K562 (cell line): ENCODE results near the gene CHCHD1. TPM values are rescaled to one million over a fixed set of nuclear protein-coding genes. Genes with fewer than 3 reads are reported as not detected.

Experiments
- CBX1 ChIP-seq: sonication (generic); IDR thresholded peaks from 2 replicates; pipeline ENCODE4 v1.6.1; 2016; ENCODE audit warnings: antibody characterized with exemption, low read depth, mild to moderate bottlenecking
- CREB3L1 ChIP-seq: fragments of 450-650 bp; IDR thresholded peaks from 2 replicates; pipeline ENCODE4 v1.6.1; 2014; ENCODE audit warnings: low read depth, mild to moderate bottlenecking, moderate library complexity, borderline replicate concordance
- EHMT2 ChIP-seq: fragments of 450-650 bp; IDR thresholded peaks from 2 replicates; pipeline ENCODE4 v1.6.1; 2018; ENCODE audit warnings: antibody characterized with exemption
- HDGF ChIP-seq: fragments of 450-650 bp; IDR thresholded peaks from 2 replicates; pipeline ENCODE4 v1.6.1; 2016
- HIVEP1 ChIP-seq: fragments of 250-450 bp; sonication (Bioruptor Pico); IDR thresholded peaks from 2 replicates; pipeline ENCODE4 v1.4.0; 2020; ENCODE audit warnings: mild to moderate bottlenecking
- HNRNPK ChIP-seq: fragments of 200-400 bp; formaldehyde crosslinking; IDR thresholded peaks from one replicate; pipeline ENCODE4 v1.6.1; 2018; ENCODE audit warnings: mild to moderate bottlenecking, low read depth, low read length; ENCODE audit not compliant: poor library complexity, severe bottlenecking
- MBD1 ChIP-seq: fragments of 250-450 bp; sonication (Bioruptor Pico); IDR thresholded peaks from 2 replicates; pipeline ENCODE4 v1.8.0; 2022; ENCODE audit warnings: inconsistent platforms
- MXD1 ChIP-seq: fragments of 250-450 bp; sonication (Bioruptor Pico); IDR thresholded peaks from 2 replicates; pipeline ENCODE4 v1.8.0; 2021; ENCODE audit warnings: borderline replicate concordance, mild to moderate bottlenecking, moderate library complexity; ENCODE audit not compliant: poor library complexity, severe bottlenecking
- MYNN ChIP-seq, 2 experiments: sonication (generic); formaldehyde crosslinking in 1 of 2; IDR thresholded peaks; 2 replicates each; pipeline versions ENCODE4 v1.5.0 to v1.6.1; 2016 to 2020; ENCODE audit warnings: antibody characterized with exemption in 1 of 2, missing genetic modification reagents in 1 of 2
- NR0B1 ChIP-seq: fragments of 450-650 bp; IDR thresholded peaks from one replicate; pipeline ENCODE4 v1.6.1; 2018; ENCODE audit warnings: mild to moderate bottlenecking, moderate library complexity; ENCODE audit not compliant: partially characterized antibody
- POLR2G ChIP-seq: fragments of 200-400 bp; formaldehyde crosslinking; IDR thresholded peaks from 2 replicates; pipeline ENCODE4 v1.6.1; 2017; ENCODE audit warnings: low read depth, mild to moderate bottlenecking, antibody characterized with exemption, low read length, moderate library complexity
- SFPQ ChIP-seq: fragments of 200-400 bp; formaldehyde crosslinking; IDR thresholded peaks from 2 replicates; pipeline ENCODE4 v1.6.1; 2017; ENCODE audit warnings: mild to moderate bottlenecking, low read depth, low read length, moderate library complexity
- SMAD1 ChIP-seq: fragments of 150-350 bp; IDR thresholded peaks from 2 replicates; pipeline ENCODE4 v1.6.1; 2014; ENCODE audit warnings: low read length, low read depth; ENCODE audit not compliant: partially characterized antibody
- ZFPM2 ChIP-seq: fragments of 250-450 bp; sonication (Bioruptor Pico); IDR thresholded peaks from 2 replicates; pipeline ENCODE4 v1.5.1; 2022; ENCODE audit warnings: mild to moderate bottlenecking
- ZNF280B ChIP-seq: fragments of 250-450 bp; sonication (Bioruptor Pico); IDR thresholded peaks from 2 replicates; pipeline ENCODE4 v1.5.1; 2021; ENCODE audit warnings: mild to moderate bottlenecking
- ZNF696 ChIP-seq: fragments of 250-450 bp; sonication (Bioruptor Pico); conservative IDR thresholded peaks from 2 replicates; pipeline ENCODE4 v1.4.0; 2020; ENCODE audit warnings: mild to moderate bottlenecking, moderate library complexity
- polyA plus RNA-seq, 8 experiments: library from polyadenylated mRNA; depleted of rRNA in 4 of 8; stranded (reverse) in 5 of 8; unstranded in 3 of 8; fragments of >200 nt; fragmentation: Nextera tagmentation in 2 of 8; fragmentation: Illumina TruSeq in 1 of 8; extraction: Ambion mirVana in 2 of 8; extraction: Trizol in 1 of 8; gene quantifications; 2 replicates each; pipeline versions ENCODE4 v1.2.1 to v1.2.3, GENCODE V29; 2011 to 2014; ENCODE audit warnings: inconsistent platforms in 1 of 8, missing spikeins in 1 of 8
- total RNA-seq, 7 experiments: library from RNA; depleted of rRNA in 6 of 7; stranded (reverse); fragments of >200 nt in 6 of 7; fragmentation: Illumina TruSeq in 2 of 7; extraction: Trizol in 2 of 7; gene quantifications; 2 replicates each; pipeline versions ENCODE4 v1.2.1 to v1.2.3, GENCODE V29; 2011 to 2021; ENCODE audit warnings: low replicate concordance in 1 of 7

The CHCHD1 gene
- total and polyA plus RNA-seq, 9 of the 15 experiments (the other 6 are each of a cell fraction or from before 2014, with no cell fraction given), result 52.9 to 126 (median 83.4) TPM

- TF ChIP-seq ZNF280B (CRISPR knock-in tag), result no peak
- TF ChIP-seq SMAD1, result no peak
- no peak for TF ChIP-seq HDGF
- TF ChIP-seq POLR2G, result peak; percentile 67
- TF ChIP-seq MBD1, result no peak
- TF ChIP-seq HIVEP1 (CRISPR knock-in tag), result no peak
- no peak for TF ChIP-seq ZNF696 (CRISPR knock-in tag)
- no peak for TF ChIP-seq ZFPM2 (CRISPR knock-in tag)
- TF ChIP-seq MXD1 (CRISPR knock-in tag), result no peak
- TF ChIP-seq MYNN (IDR thresholded peaks at IDR 0.05), result no peak
- TF ChIP-seq MYNN (CRISPR knock-in tag; IDR thresholded peaks at IDR 0.05), result no peak
- TF ChIP-seq SFPQ, result no peak
- TF ChIP-seq HNRNPK, result no peak
- no peak for TF ChIP-seq NR0B1
- peak; percentile 33; the same call in 1 of the 2 replicates for TF ChIP-seq CBX1
- no peak for TF ChIP-seq EHMT2
- no peak for TF ChIP-seq CREB3L1
These were observed 18.2 kb downstream of the CHCHD1 start (continued) for GRCh38 chr10:73799899-73800559.
